Endodermal cell (in vitro differentiated cells): Measurements from ENCODE around the gene PKM. TPM values are rescaled to one million over a fixed set of nuclear protein-coding genes. Genes with fewer than 3 reads are reported as not detected.

ENCODE experiments used
- DNase-seq: peaks from one replicate; pipeline ENCODE4 v3.0.0-alpha.2; 2017
- H3K27ac ChIP-seq: 2 replicates; pipeline ENCODE4 v1.5.1; 2013; ENCODE audit warnings: mild to moderate bottlenecking, low read depth, low read length, moderate library complexity
- H3K27me3 ChIP-seq: 2 replicates; pipeline ENCODE4 v1.6.1; 2013; ENCODE audit warnings: mild to moderate bottlenecking, low read length, moderate library complexity; ENCODE audit not compliant: insufficient read depth, control insufficient read depth, poor library complexity, severe bottlenecking
- H3K36me3 ChIP-seq: 2 replicates; pipeline ENCODE4 v1.7.0; 2013; ENCODE audit warnings: mild to moderate bottlenecking, low read length, moderate library complexity; ENCODE audit not compliant: control insufficient read depth, insufficient read depth
- H3K4me1 ChIP-seq: one replicate; pipeline ENCODE4 v1.7.0; 2013; ENCODE audit warnings: low read length; ENCODE audit not compliant: control insufficient read depth, insufficient read depth
- H3K4me3 ChIP-seq: 2 replicates; pipeline ENCODE4 v1.5.1; 2013; ENCODE audit warnings: mild to moderate bottlenecking, low read length, moderate library complexity
- H3K9ac ChIP-seq: 2 replicates; pipeline ENCODE4 v1.6.1; 2013; ENCODE audit warnings: mild to moderate bottlenecking, low read length, moderate library complexity; ENCODE audit not compliant: poor library complexity, severe bottlenecking; ENCODE audit errors: extremely low read depth
- H3K9me3 ChIP-seq: 2 replicates; pipeline ENCODE4 v1.6.1; 2013; ENCODE audit warnings: mild to moderate bottlenecking, low read length, moderate library complexity; ENCODE audit not compliant: control insufficient read depth
- H3K27ac Mint-ChIP-seq: 2 replicates; pipeline ENCODE4 v1.8.0; 2020; ENCODE audit warnings: mixed read lengths
- H3K27me3 Mint-ChIP-seq: 2 replicates; pipeline ENCODE4 v1.8.0; 2021; ENCODE audit warnings: mild to moderate bottlenecking, mixed read lengths; ENCODE audit not compliant: insufficient read depth
- H3K36me3 Mint-ChIP-seq: 2 replicates; pipeline ENCODE4 v1.8.0; 2020; ENCODE audit warnings: low read depth, mixed read lengths
- H3K4me1 Mint-ChIP-seq: 2 replicates; pipeline ENCODE4 v1.8.0; 2020; ENCODE audit warnings: mixed read lengths
- H3K4me3 Mint-ChIP-seq: 2 replicates; pipeline ENCODE4 v1.8.0; 2020; ENCODE audit warnings: mild to moderate bottlenecking, moderate library complexity, mixed read lengths
- H3K9me3 Mint-ChIP-seq: 2 replicates; pipeline ENCODE4 v1.8.0; 2020; ENCODE audit warnings: mild to moderate bottlenecking, mixed read lengths
- WGBS, 2 experiments: methylation state at CpG; one replicate each; pipeline versions ENCODE4 v1.1.5 to v1.1.7; 2013; ENCODE audit warnings: missing lambda C conversion rate in 2 of 2, mixed read lengths in 1 of 2; ENCODE audit not compliant: insufficient coverage in 1 of 2, insufficient read length in 1 of 2; 5-methylcytosine and 5-hydroxymethylcytosine counted together
- total RNA-seq, 2 donors: library from RNA; stranded (reverse); fragmentation: NEBNext Ultra II Directional in 1 of 2; extraction: Animal tissue kit (Norgen Biotek cat#: 25700) in 1 of 2; gene quantifications; 2 replicates in 1 of 2; 3 replicates in 1 of 2; pipeline ENCODE4 v1.2.1, GENCODE V29; 2021
- TF ChIP-seq, protein P1 (sequence below): fragments of 200-600 bp; sonication (generic); conservative IDR thresholded peaks from 2 replicates; pipeline ENCODE4 v1.5.0; 2021; ENCODE audit warnings: antibody characterized with exemption, mild to moderate bottlenecking

PKM gene
- total RNA-seq, 2 donors from 2014 or later = 2,197 to 2,355 TPM

DNA sequence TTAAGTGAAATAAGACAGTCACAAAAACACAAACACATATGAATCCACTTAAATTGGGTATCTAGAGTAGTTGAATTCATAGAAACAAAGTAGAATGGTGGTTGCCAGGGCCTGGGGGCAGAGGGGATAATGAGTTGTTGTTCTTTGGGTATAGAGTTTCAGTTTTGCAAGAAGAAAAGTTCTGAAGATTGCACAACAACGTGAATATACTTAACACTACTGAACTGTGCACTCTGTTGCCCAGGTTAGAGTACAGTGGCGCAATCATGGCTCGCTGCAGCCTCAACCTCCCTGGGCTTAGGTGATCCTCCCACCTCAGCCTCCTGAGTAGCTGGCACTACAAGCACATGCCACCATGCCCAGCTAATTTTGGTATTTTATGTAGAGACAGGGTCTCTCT lies 48.3 kb downstream of the PKM start:
- WGBS, 2 experiments = 85 to 93% methylated on average over 2 to 3 of the region's 3 CpGs
- TF ChIP-seq, protein P1, sequence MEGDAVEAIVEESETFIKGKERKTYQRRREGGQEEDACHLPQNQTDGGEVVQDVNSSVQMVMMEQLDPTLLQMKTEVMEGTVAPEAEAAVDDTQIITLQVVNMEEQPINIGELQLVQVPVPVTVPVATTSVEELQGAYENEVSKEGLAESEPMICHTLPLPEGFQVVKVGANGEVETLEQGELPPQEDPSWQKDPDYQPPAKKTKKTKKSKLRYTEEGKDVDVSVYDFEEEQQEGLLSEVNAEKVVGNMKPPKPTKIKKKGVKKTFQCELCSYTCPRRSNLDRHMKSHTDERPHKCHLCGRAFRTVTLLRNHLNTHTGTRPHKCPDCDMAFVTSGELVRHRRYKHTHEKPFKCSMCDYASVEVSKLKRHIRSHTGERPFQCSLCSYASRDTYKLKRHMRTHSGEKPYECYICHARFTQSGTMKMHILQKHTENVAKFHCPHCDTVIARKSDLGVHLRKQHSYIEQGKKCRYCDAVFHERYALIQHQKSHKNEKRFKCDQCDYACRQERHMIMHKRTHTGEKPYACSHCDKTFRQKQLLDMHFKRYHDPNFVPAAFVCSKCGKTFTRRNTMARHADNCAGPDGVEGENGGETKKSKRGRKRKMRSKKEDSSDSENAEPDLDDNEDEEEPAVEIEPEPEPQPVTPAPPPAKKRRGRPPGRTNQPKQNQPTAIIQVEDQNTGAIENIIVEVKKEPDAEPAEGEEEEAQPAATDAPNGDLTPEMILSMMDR = no peak
- Mint-ChIP-seq H3K4me3 (no peak overlapping the region), H3K27ac (no peak overlapping the region), H3K4me1 (peaks cover 7% of the 10 kb centered on the region), H3K27me3 (peaks cover 29% of the 10 kb centered on the region), H3K36me3 (no peaks in the 10 kb centered on the region), H3K9me3 (no peaks in the 10 kb centered on the region)
- peak; percentile 11 for DNase-seq
- Histone ChIP-seq H3K27ac (no peak overlapping the region), H3K9me3 (no peaks in the 10 kb centered on the region), H3K4me3 (no peak overlapping the region), H3K27me3 (peaks cover 30% of the 10 kb centered on the region), H3K4me1 (peaks cover 5% of the 10 kb centered on the region), H3K36me3 (no peaks in the 10 kb centered on the region), H3K9ac (no peak overlapping the region)

DNA sequence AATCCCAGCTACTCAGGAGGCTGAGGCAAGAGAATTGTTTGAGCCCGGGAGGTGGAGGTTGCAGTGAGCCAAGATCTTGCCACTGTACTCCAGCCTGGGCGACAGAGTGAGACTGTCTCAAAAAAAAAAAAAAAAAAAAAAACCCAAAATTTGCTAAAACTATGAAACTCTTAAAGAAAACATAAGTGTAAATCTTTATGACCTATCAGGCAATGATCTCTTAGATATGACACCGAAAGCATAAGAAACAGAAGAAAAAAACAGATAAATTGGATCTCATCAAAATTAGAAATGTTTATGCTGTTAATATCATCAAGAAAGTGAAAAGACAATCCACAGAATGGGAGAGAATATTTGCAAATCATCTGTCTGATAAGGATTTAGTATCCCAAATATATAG lies 48.7 kb downstream of the PKM start:
- no peak overlapping the region for H3K4me3 Mint-ChIP-seq
- Histone ChIP-seq H3K9me3 (no peaks in the 10 kb centered on the region), H3K4me1 (peaks cover 5% of the 10 kb centered on the region), H3K27me3 (peaks cover 30% of the 10 kb centered on the region), H3K36me3 (no peaks in the 10 kb centered on the region), H3K4me3 (no peak overlapping the region), H3K9ac (no peak overlapping the region), H3K27ac (no peak overlapping the region)
- no peak for DNase-seq
- H3K27ac Mint-ChIP-seq = no peak overlapping the region
- H3K27me3 Mint-ChIP-seq = peaks cover 29% of the 10 kb centered on the region
- TF ChIP-seq, protein P1 = no peak
- H3K9me3 Mint-ChIP-seq = no peaks in the 10 kb centered on the region
- no peaks in the 10 kb centered on the region for H3K36me3 Mint-ChIP-seq
- H3K4me1 Mint-ChIP-seq = peaks cover 7% of the 10 kb centered on the region
- 93% methylated on average over 2 of the region's 3 CpGs; no CpG with 5 or more reads in 1 of the 2 experiments for WGBS, 2 experiments

DNA sequence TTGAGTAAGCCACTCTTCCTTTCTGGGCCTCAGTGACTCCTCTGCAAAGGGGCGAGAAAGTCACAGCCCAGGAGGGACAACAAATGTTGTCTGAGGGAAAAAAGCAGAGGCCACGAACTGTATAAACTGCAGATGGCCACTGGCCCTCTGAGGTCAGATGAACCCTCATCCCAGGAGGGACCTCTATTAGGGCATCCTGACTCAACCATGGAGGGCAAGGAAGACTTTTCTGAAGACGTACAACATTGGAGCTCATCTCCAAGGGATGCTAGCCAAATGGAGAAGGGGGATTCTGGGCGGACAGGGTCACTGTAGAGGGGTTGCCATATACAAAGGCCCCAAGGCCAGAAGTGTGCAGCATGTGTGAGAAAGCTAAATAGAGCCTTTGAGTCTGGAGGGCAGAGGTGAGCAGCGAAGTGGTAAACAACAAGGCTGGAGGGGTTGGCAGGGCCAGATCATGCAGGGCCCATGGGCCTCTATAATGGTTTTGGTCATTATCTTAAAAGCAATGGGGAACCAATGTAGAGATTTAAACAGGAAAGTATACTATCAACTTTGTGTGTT lies 50.1 kb downstream of the PKM start:
- 94 to 97% methylated on average over 3 to 5 of the region's 5 CpGs for WGBS, 2 experiments
- Mint-ChIP-seq H3K27ac (no peak overlapping the region), H3K4me3 (no peak overlapping the region), H3K36me3 (no peaks in the 10 kb centered on the region), H3K9me3 (no peaks in the 10 kb centered on the region), H3K27me3 (peaks cover 29% of the 10 kb centered on the region), H3K4me1 (peaks cover 7% of the 10 kb centered on the region)
- H3K9ac ChIP-seq = no peak overlapping the region
- peak overlapping the region; percentile 58 for H3K27ac ChIP-seq
- peak; percentile 27 for DNase-seq
- no peaks in the 10 kb centered on the region for H3K36me3 ChIP-seq
- peaks cover 5% of the 10 kb centered on the region for H3K4me1 ChIP-seq
- TF ChIP-seq, protein P1 = no peak
- H3K9me3 ChIP-seq = no peaks in the 10 kb centered on the region
- no peak overlapping the region for H3K4me3 ChIP-seq
- peaks cover 30% of the 10 kb centered on the region for H3K27me3 ChIP-seq
